Activated T-helper 9 cell treated with anti-CD3 and anti-CD28 coated beads, Interleukin-2, amount 50 U/mL, for 16 hours (primary cell): ENCODE measurements around the gene AMOTL2.

ENCODE experiments used
- DNase-seq: peaks from one replicate; pipeline ENCODE4 v3.0.0-alpha.2; 2020; ENCODE audit warnings: low read depth

Gene AMOTL2

DNA sequence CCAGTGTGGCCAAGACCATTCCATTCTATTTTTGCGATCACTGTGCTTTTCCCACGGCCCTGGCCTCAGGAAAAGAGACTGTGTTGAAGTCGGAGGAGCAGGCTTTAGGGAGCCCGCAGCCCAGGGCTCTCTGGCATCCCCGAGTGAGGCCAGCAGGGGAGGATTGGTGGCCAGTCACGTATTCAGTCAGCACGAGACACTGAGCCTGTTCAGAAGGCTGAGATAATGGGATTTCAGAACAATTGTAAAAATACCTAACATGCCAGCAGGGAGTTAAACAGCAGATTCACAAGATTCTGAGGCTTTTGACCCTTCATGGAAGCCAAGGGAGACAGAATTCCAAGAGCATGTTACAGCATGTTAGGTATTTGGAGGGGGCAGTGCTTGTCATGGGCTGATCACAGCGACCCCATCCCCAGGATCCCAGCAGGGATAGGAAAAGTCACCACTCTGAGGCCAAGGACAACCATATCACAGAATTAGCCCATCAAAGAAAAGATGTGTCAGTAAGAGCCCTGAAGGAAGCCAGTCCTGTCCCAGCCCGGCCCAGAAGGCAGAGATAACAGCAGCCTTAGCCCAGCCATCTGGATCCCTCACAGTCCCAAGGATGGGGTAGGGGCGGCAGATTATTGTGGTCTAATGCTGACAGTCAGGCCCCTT lies 40.6 kb downstream of the AMOTL2 start:
- DNase-seq: no peak

DNA sequence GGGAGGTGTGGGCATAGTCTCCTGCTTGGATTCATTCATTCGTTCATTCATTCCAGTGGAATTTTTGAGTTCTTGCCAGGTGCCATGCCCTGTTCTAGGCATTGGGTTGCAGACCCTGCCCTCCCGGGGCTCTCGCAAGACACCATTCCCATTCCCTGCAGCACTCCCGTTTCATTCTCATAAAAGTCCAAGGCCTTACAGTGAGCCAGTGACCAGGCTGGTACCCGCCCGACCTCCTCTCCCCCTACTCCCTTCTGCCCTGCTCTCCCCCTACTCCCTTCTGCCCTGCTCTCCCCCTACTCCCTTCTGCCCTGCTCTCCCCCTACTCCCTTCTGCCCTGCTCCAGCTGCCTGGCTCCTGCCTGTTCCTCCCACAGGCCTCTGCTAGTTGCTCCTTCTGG lies 41.9 kb downstream of the AMOTL2 start:
- DNase-seq: no peak

DNA sequence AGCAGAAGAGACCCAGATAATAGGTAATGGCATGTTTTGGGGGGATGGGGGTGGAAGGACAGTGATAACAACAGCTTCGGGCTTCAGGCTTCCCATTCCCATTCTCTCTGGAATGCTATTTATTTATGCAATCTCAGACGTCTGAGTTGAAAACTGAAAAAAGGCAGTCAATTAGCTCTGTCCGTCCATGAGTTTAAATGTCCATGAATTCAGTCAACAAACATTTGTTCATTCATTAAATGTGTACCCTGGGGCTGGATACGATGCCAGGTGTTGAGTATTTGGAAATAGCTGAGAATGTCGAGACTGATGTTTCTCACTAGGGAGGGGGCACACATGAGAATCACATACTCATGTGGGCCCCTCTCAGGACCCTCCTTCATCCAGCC lies 42.4 kb downstream of the AMOTL2 start:
- no peak for DNase-seq

DNA sequence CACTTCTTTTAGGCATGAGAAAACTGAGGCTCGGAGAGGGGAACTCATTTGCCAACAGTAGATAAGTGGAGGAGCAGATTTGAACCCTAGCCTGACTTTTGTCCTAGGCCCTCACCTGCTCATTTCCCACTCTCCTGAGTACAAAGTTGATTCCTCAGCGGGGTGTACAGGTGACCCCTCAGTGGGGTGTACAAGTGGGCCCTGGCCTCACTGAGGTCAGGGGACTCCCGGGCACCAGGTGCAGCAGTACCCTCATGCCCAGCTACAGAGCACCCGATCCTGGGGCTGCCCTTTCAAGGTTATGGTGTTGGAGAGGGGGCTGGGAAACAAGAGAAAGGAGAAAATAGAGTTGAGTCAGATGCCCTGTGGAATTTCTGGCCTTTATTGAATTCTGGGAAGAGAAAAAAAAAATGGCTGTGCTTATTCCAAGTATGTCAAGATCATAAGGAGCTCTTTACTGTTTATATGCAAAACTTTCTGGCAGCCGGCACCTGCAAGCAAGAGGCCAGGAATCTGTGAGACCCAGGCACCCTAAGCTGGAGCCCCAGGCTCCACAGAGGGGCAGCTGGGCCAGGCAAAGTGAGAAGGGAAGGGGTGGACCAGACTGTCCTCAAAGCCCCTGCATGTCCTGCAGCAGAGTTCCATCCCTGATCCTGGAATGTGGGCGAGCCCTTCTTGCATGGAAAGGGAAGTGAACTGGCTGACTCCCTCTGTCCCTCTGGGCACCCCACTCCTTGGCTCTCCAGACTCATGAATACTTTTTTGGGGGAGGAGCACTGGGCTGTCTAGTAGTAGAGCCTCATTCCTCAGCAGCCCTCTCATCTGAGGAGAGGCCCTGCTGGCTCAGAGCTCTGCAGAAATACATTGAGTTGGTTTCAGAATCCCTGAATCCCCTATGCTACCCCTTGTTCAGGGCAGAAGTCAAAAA lies 43.1 kb downstream of the AMOTL2 start:
- DNase-seq: no peak

DNA sequence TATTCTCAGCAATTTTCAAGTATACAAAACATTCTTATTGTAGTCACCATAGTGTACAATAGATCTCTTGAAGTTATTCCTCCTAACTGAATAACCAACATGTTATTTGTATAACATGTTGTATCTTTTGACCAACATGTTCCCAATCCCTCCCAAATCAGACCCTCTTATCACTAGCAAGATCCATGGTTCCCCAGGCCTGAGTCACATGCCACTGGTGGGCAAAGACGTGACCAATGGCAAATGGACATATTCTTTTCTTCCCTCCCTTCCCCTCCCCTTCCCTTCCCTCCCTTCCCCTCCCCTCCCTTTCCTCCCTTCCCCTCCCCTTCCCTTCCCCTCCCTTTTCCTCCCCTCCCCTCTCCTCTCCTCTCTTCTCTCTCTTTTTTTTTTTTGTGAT lies 45.4 kb downstream of the AMOTL2 start:
- DNase-seq: no peak

DNA sequence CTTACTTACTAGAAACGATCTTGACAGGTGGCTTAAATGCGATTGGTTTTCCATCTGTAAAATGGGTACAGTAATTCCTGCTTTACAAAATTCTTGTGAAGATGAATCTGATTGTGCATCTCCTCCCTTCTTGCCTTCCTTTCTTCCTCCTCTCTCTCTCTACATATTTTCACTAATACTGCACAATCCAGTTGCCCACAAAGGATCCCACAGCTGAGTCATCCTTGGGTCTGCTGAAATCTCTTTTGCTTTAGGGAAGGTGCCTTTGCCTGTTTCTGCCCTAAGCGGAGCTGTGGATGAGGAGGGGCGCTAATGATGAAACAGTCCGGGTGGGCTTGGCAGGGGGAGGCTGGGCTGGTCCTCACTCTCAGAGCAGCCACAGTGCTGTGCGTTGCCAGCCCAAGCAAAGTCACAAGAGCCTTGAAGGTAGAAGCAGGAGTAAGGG lies 46.1 kb downstream of the AMOTL2 start:
- no peak for DNase-seq

DNA sequence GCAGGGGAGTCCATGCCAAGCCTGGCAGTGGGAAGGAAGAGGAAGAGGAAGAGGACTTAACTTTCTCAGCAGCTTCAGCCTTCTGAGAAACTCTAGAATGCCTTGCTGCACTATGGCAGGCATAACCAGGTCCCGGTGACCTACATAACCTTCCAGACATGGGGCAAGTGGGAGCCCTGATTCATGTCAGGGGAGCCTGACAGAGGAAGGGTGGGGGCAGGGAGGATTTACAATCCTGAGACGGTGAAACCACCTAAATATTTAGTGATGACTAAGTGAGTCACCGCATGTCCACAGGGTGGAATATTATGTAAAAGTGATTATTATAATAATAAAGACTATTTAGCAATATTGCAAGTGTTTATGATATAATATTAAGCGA lies 46.7 kb downstream of the AMOTL2 start:
- no peak for DNase-seq

DNA sequence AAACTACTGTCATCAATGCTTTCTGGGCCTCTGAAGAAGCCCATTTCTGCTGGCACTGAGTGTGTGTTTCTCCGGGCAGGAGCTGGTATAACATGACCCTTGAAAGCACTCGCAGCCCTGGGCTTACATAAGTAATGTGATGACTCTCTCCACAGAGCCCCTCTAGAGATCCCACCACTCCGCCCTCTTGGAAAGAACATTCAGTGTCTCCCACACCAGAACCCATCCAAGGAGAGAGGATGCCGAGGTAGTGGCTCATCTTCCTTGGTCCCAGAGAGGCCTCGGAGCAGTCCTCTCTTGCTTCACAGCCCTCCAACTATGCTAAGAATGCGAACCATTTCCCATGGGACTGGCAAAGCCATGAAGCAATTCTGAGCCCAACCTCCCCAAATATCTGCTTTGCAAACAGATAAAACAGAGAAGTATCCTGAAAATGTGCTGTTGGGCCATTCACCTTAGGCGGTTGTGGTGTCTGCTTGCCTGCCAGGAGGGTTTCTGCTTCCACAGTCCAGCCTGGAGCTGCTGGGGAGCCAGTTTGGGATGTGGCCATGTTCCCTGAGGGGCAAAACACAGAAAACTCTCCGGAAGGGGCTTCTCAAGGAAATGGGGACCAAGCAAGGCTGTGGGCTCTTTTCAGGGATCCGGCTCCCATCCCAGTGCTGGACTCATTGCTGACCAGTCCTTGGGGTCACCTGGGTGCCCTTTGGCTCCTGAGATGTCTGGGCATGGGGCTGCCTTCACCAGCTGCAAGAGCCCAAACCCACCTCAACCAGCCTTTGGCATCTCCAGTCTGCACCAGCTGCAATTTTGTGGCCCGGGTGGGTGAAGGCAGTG lies 47.3 kb downstream of the AMOTL2 start:
- no peak for DNase-seq

DNA sequence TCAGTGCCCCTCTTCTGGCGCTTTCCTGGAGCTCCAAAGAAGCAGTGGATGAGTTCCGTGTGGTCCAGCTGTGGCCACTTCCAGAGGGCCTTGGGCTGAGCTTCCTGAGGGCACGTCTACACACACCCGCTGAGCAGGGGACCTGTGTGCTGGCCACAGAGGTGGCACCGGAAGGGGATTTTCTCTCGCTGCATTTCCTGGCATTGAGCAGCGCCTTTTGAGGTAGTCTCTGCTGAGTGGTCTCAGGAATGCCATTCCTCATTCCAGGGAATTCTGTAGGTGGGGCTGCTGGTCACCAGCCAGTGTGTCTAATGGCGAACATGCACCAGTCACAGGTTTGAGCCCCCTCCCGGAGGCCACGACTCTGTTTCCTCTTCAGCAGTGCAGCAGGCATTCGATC lies 48.1 kb downstream of the AMOTL2 start:
- DNase-seq: no peak

DNA sequence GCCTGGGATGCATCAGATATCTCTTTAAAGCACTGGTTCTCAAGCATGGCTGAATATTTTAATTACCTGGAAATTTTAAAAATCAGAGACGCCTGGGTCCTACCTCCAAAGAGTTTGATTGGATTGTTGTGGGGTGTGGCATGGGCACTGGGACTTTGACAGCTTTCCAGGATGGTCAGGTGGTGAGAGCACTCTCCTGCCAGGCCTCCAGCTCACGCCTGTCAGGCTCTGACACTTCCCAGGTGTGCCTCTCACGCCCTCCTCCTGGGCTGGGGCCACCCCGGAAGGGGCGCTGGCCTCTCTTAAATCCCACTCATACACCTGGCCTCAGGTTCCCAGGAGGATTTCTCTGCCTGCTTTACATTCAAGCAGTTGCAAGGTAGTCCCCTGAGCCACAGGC lies 48.5 kb downstream of the AMOTL2 start:
- DNase-seq: no peak

DNA sequence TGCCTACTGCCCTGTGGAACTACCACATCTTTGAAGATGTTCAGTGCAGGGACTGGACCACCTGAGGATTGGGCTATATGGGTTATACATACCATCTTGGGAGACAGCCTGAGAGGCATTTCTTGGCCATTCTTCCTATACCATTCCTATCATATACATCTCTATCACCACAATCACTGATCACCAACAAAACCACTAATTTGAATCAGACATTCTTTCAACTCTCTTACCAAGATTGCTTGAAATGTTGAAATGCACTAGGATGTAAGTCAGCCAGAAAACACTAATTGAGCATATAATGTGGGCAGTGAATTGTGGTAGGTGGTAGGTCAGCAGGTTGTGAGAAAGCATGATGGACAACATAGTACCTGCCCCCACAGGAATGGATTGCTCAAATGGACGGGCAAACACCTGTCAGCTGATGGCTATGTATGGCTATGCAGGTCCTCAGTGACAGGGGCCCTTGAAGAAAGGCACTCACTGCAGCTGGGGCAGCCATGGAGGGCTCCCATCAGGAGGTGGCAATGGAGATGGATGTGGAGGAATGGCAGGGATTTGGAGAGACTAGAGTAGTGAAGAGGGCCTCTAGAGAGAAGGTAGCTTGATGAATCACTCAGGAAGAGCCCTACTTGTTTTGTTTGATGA lies 49.1 kb downstream of the AMOTL2 start:
- no peak for DNase-seq

DNA sequence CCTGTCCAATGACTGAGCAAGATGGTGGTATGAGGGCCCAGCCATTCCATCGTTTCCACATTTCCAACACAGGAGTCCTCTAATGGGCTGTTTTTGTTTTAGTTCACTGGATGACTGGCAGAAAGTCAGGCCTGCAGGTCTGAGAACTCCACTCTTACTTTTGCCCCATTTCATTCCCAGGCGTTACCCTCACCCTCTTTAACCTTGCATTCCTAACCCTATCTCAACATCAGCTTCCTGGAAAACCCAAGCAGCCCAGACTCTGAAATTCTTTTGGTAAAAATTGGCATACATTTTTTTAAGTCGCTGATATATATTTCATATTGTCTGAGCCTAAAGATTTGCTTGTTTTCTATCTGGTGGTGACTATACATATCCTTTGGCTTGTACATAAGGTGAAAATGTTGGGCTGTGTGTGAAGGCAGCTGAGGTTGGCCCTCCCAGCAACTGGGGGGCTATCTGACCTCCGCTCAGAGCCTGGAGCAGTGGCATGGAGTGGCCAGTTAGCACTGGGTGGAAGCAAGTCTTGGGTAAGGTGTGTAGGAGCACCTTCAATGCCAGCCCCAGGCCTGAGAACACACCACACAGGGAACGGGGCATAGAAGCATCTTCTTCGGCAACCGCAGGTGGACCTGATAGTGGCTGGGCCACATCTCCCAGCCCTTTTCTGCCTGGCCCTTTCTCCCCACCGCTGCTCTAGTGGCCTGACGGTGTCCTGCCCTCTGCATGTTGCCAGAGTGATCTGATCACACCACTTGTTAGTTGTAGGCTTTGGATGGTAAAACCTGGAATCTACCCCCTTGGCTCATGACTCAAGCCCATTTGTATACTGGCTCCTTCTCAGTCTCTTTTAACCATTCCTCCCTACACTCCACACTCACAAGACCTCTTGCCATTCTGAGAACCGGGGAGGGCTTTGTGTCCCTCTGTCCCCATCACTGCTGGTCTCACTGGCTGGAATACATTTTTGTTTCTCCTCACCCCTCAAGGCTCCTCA lies 50.0 kb downstream of the AMOTL2 start:
- no peak for DNase-seq

DNA sequence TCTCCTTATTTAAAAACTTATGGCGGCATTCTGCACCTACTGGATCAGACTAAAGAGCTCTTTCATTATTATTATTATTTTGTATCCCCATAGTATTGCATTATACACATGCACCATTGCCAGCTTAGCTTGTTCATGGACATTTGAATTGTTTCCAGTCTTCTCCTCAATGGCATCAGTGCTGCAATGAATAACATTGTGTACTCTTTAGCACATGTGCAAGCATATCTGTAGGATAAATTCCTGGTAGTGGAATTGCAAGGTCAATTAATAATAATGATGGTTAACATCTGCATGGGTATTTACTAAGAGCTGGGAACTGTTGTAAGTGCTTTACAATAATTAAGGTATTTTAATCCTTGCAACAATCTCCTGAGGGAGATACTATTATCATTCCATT lies 52.0 kb downstream of the AMOTL2 start:
- no peak for DNase-seq

DNA sequence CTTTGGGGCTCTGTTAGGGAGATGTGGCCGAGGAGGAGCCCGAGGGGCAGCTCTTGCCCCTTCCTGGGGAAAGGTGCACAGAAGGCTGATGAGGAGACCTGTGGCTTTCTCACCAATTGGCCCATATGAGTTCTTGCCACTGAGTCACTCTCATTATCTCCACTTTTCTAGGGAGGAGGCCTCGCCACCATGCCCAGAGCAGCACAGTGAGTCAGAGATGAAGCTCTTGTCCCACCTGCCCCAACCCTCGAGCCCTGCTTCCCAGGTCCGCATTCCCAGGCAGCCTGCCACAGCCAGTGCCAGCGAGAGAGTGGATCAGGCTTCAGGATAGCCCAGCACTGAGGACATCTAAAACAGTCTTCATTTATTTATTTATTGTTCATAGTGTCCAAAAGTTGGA lies 53.5 kb downstream of the AMOTL2 start:
- DNase-seq: no peak

DNA sequence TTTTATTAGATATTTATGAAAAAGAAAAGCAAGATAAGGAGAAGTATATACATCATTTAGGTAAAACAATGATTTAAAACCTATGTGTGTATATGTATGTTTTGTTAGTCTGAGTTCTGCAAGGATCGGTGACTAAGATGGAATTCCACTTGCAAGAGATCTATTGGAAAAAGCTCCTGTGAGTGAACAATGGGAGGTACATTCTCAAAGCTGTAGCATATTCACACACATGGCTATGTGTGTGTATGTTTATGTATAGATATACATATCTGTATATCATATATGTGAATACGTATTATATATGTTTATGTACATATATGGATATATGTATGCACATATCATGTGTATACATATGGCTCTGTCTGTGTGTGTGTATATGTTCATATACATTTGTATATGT lies 54.3 kb downstream of the AMOTL2 start:
- DNase-seq: no peak

DNA sequence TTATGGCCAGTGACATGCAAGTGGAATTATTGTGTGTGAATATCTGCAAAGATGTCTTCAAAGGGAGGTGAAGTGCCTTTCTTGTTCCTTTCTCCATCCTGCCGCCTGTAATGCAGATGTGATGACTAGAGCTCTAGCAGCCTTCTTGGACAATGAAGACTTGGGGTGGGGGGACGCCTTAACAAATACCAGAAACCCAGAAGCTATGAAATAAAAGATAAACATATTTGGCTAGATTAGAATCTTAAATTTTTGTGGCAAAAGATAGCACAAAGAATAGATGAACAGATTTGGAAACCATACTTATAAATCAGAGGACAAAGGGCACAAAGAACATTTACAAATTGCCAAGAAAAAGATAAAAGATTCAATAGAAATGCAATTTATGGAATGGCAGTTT lies 56.1 kb downstream of the AMOTL2 start:
- DNase-seq: no peak

DNA sequence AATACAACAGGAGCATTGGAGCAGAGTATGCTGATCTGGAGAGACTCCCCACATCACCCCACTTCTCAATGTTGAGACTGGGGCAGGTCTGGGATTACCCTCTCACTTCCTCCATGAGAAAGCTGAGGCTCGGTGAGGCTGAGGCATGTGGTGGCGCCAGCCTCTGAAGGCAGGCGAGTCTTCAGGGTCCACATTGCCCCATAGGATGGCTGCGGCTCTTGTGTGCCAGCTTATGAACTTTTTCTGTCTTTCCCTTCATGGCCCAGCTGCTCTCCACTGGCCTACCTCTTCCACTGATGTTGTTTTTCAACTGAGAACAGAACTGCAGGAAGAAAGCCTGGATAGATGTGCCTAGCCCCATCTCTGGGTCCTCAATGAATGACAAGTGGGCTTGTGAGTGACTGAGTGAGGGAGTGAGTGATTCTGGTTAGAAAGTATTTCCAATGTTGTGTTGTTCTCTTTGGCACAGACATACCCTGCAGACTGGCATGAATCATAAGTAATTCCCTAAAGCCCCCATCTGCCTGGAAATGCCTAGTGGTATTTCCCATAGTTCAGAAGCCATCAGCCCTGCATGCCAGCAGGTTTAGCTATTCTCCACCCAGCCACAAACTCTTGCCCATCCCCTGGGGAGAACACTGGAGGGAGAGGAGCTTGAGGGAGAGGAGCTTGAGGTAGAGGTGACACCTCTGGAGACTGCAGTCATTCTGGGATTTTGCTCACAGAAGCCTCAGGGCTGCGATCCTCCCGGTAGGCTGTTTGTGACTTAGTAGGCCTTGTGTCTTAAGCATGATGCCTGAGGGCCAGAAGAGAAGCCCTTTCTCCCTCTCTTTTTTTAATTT lies 56.9 kb downstream of the AMOTL2 start:
- DNase-seq: no peak

DNA sequence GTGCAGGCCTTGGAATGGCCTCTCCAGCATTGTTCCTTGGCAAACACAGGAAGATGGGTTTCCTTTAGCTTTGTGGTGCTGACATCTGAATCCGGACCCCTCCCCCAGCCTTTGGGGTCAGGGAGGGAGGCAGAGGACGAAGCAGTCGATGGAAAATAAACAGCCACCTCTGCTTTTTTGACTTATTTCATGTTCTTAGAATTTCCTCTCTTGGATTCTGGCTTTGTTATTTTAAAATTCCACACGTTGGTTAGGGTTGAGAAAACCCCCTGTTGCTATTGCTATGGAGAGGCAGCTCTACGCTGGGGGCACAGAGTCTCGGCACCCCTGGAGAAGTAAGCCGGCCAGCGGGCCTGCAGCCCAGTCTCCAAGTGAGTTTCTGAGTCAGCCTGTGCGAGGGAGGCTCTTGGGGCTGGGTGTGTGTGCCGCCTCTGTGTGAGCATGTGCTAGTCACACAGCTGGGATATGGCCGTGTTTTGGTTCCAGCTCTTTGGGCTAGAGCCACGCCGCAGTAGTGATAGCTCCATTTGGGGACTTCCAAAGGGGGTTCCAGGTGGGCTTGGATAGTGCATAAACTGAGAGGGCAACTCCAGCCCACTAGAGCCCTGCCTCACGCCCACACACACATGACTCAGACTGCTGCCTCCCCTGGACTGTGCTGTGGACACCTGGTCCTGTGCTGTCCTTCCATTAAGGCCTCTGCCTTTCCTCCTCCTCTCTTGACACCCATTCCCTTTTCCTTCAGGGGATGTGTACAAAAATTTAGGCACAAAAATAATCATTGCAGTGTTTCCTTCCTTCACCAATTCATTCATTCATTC lies 58.8 kb downstream of the AMOTL2 start:
- DNase-seq: no peak
